Islet of Langerhans (tissue), 1 donor: Measurements from ENCODE around the gene TBR1.

ENCODE experiments used
- FAIRE-seq: peaks from one replicate; lab custom pipeline; 2011; peaks lifted over from hg19 to GRCh38; lab: Jason Lieb, UNC

TBR1 gene

GRCh38 chr2:161427664-161428587 is 11.8 kb downstream of the TBR1 start:
- no peak for FAIRE-seq

GRCh38 chr2:161430386-161430785 is 14.3 kb downstream of the TBR1 start:
- no peak for FAIRE-seq

DNA sequence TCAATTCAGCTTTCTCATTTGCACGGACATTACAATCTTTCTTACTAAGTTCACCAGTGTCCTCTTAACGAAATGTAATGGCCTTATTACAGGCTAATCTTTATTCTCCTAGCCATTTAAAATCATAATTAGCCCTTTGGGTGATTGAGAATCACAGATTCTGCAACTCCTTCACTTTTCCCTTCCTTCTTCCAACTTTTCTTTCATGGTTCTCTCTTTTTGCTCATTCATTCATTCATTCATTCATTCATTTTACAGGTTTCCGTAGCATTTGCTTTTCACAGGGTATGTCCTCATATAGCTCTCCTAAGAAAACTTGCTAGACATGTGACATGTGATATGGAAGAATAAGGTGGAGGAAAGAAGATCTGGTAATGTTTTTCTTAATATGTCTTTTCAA is 16.0 kb downstream of the TBR1 start:
- no peak for FAIRE-seq

- no peak for FAIRE-seq
These were observed 18.0 kb downstream of the TBR1 start for GRCh38 chr2:161434118-161434517.

GRCh38 chr2:161436411-161436810 is 20.3 kb downstream of the TBR1 start:
- no peak for FAIRE-seq

GRCh38 chr2:161438598-161438997 is 22.5 kb downstream of the TBR1 start:
- FAIRE-seq: no peak

DNA sequence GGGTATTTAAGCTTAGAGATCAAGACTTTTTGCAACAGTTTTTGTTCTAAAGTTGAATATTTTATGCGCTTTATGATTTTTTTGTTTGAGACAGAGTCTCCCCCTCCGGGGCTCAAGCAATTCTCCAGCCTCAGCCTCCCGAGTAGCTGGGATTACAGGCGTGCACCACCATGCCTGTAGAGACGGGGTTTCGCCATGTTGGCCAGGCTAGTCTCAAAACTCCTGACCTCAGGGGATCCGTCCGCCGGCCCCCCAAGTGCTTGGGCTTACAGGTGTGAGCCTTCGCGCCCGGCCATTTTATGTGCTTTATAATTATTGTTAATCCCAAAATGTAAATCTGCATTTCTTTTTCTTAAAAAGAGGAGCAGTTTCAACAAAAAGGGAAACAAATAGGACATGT is 29.0 kb downstream of the TBR1 start:
- FAIRE-seq: no peak

GRCh38 chr2:161448431-161448830 is 32.3 kb downstream of the TBR1 start:
- no peak for FAIRE-seq

GRCh38 chr2:161471631-161472030 is 55.5 kb downstream of the TBR1 start:
- no peak for FAIRE-seq

DNA sequence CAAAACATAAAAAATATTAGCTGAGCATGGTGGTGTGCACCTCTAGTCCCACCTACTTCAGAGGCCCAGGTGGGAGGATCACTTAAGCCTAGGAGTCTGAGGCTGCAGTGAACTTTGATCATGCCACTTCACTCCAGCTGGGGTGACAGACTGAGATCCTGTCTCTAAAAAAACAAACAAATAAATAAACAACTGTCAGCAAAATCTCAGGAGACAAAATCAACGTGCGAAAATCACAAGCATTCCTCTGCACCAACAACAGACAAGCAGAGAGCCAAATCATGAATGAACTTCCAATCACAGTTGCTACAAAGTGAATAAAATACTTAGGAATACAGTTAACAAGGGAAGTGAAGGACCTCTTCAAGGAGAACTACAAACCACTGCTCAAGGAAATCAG is 58.8 kb downstream of the TBR1 start:
- no peak for FAIRE-seq
